T-cell (primary cell): Measurements from ENCODE around the gene SLC2A9. TPM values are rescaled to one million over a fixed set of nuclear protein-coding genes. Genes with fewer than 3 reads are reported as not detected.
"Not testable (repeated sequence)": the region's sequence is repeated elsewhere in the genome, so short reads cannot be mapped to it uniquely, and the experiment has no call there.

ENCODE experiments used
- ATAC-seq, 4 experiments: fragments of 200-7000 bp in 3 of 4; fragments of 150-1000 bp in 1 of 4; cut with Tn5 transposase; replicated peaks in 1 of 4; 1 replicate in 3 of 4; 2 replicates in 1 of 4; pipeline ENCODE4 v1.10.0; 2021; ENCODE audit warnings: moderate library complexity in 3 of 4, mild to moderate bottlenecking in 2 of 4, moderate number of reproducible peaks in 1 of 4
- CTCF ChIA-PET, 2 donors: fragments of 300-600 bp; sonication (Branson Sonifier 250); formaldehyde crosslinking; loops; one replicate each; lab custom pipeline; 2022; ENCODE audit warnings: antibody characterized with exemption in 2 of 2; lab: Charles Lee
- POLR2A ChIA-PET, 2 donors: fragments of 300-600 bp; sonication (Branson Sonifier 250); formaldehyde crosslinking; loops; one replicate each; lab custom pipeline; 2022; ENCODE audit warnings: antibody characterized with exemption in 2 of 2; lab: Charles Lee
- DNase-seq, 35 experiments: peaks; one replicate each; pipeline versions ENCODE4 v3.0.0 to v3.0.0-alpha.2; 2013 to 2023
- H3K27ac ChIP-seq: one replicate; pipeline ENCODE4 v1.5.1; 2013; ENCODE audit warnings: low read length
- H3K27me3 ChIP-seq, 2 experiments: replicated peaks in 1 of 2; 1 replicate in 1 of 2; 2 replicates in 1 of 2; pipeline versions ENCODE4 v1.6.1 to v1.7.0; 2013; ENCODE audit warnings: low read length in 1 of 2, mixed read lengths in 1 of 2; ENCODE audit not compliant: control insufficient read depth in 2 of 2, insufficient read depth in 2 of 2; ENCODE audit errors: extremely low read depth in 1 of 2
- H3K36me3 ChIP-seq, 2 donors: 1 replicate in 1 of 2; 2 replicates in 1 of 2; pipeline versions ENCODE4 v1.6.1 to v1.7.0; 2013; ENCODE audit warnings: low read length in 1 of 2; ENCODE audit not compliant: control insufficient read depth in 2 of 2, insufficient read depth in 1 of 2; ENCODE audit errors: extremely low read depth in 1 of 2
- H3K4me1 ChIP-seq, 2 experiments: 1 replicate in 1 of 2; 2 replicates in 1 of 2; pipeline versions ENCODE4 v1.6.1 to v1.7.0; 2013; ENCODE audit warnings: low read length in 2 of 2, mixed read lengths in 1 of 2; ENCODE audit not compliant: insufficient read depth in 2 of 2, control insufficient read depth in 1 of 2; ENCODE audit errors: extremely low read depth in 1 of 2
- H3K4me3 ChIP-seq, 2 donors: 1 replicate in 1 of 2; 2 replicates in 1 of 2; pipeline versions ENCODE4 v1.5.1 to v1.7.0; 2013; ENCODE audit warnings: mild to moderate bottlenecking in 2 of 2, low read length in 1 of 2, moderate library complexity in 1 of 2; ENCODE audit not compliant: control insufficient read depth in 1 of 2; ENCODE audit errors: extremely low read depth in 1 of 2
- H3K9me3 ChIP-seq: 2 replicates; pipeline ENCODE4 v1.7.0; 2013
- H3K27ac Mint-ChIP-seq, 2 donors: one replicate each; pipeline ENCODE4 v1.8.0; 2020 to 2021; ENCODE audit warnings: mild to moderate bottlenecking in 2 of 2, mixed read lengths in 2 of 2
- H3K27me3 Mint-ChIP-seq, 2 donors: one replicate each; pipeline ENCODE4 v1.8.0; 2021 to 2022; ENCODE audit warnings: mixed read lengths in 2 of 2
- H3K36me3 Mint-ChIP-seq: one replicate; pipeline ENCODE4 v1.8.0; 2021; ENCODE audit warnings: mixed read lengths
- H3K4me1 Mint-ChIP-seq, 3 donors: one replicate each; pipeline ENCODE4 v1.8.0; 2020 to 2022; ENCODE audit warnings: mixed read lengths in 3 of 3, mild to moderate bottlenecking in 1 of 3
- H3K4me3 Mint-ChIP-seq, 3 donors: one replicate each; pipeline ENCODE4 v1.8.0; 2020 to 2022; ENCODE audit warnings: mild to moderate bottlenecking in 3 of 3, mixed read lengths in 3 of 3, moderate library complexity in 3 of 3
- H3K9me3 Mint-ChIP-seq, 3 donors: one replicate each; pipeline ENCODE4 v1.8.0; 2020 to 2022; ENCODE audit warnings: mixed read lengths in 3 of 3
- WGBS: methylation state at CpG from one replicate; pipeline ENCODE4 v1.1.5; 2013; ENCODE audit warnings: missing lambda C conversion rate; ENCODE audit not compliant: insufficient coverage; 5-methylcytosine and 5-hydroxymethylcytosine counted together
- total RNA-seq, 35 experiments: library from RNA in 6 of 35; stranded (reverse) in 6 of 35; fragments of 120-200 nt in 1 of 35; gene quantifications; one replicate each; pipeline versions ENCODE4 v1.2.1 to v1.2.4 and lab custom pipeline; 2013 to 2026

Gene SLC2A9
- total RNA-seq, 5 donors from 2014 or later (not counting 1 experiment from before 2014, with no cell fraction given), result 3.0 to 5.2 (median 4.4) TPM

DNA sequence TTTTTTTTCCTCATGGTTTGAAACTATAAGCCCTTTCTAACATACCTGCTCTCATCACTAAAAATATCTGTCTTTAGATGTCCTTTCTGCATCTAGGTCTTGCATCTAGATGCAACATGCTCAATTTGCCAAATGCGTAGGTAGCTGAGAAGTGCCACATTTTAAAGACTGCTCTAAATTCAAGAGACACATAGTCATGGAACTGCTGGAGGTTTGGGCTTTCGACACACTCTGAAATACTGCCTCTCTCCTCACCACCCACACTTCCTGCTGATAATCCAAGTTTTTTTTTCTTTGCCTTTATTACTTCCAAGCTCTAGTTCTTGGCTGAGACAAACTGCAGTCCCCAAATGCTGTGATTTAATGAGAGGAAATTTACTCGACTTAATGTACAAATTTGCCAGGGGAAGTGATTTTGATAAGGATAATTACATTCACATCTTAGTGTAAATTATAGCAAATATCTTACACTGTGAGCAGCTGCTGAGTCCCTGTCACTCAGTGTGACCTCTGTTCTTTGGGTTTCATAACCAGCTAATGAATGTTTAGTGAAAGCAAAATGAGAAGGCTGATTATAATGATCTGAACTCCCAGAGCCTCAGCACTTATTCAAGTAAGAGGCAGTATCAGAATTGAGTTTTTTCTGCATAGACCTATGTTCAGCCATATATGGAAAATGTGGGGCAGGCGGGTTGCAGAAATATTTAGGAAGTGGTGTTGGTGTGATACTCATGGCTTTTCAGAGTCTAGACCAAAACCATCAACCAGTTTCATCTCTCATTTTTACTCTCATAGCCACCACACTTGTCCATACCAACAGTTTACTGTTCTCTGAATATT lies 208.6 kb downstream of the SLC2A9 start:
- Histone ChIP-seq H3K9me3 (no peaks in the 10 kb centered on the region), H3K4me1 (no peaks in the 10 kb centered on the region), H3K27me3 (peaks cover 0 to 6% of the 10 kb centered on the region in 2 experiments), H3K27ac (no peak overlapping the region), H3K36me3 (no peaks in the 10 kb centered on the region), H3K4me3 (no peak overlapping the region)
- H3K27ac Mint-ChIP-seq, result no peak overlapping the region
- H3K4me3 Mint-ChIP-seq, result no peak overlapping the region
- no peaks in the 10 kb centered on the region for H3K36me3 Mint-ChIP-seq
- no peak for DNase-seq
- H3K27me3 Mint-ChIP-seq, result peaks cover 20 to 26% of the 10 kb centered on the region in 2 donors
- CTCF ChIA-PET, result no interaction called here
- no peaks in the 10 kb centered on the region for H3K9me3 Mint-ChIP-seq
- H3K4me1 Mint-ChIP-seq, result no peaks in the 10 kb centered on the region
- POLR2A ChIA-PET, result no interaction called here
- no peak for ATAC-seq
- 100% methylated on average over 1 of the region's 4 CpGs for WGBS

DNA sequence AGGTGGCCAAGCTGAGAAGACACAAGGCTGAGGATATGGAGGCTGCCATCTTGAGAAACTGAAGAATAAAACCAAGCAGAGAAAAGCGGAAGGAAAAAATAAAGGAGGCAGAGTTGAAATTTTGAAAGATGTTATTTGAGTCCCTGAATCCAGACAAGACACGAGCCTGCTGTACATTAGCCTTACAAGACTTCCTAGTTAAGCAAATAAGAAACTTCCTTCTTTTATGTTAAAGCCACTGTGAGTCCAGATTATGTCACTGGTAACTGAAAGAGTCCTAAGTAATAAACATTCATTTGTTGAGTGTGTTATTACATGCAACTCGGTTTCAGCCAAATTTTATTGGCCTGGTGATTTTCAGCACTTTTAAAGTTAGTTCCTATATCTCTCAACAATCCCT lies 209.5 kb downstream of the SLC2A9 start:
- ChIA-PET CTCF (no interaction called here), POLR2A (no interaction called here)
- Histone ChIP-seq H3K36me3 (no peaks in the 10 kb centered on the region), H3K27me3 (peaks cover 0 to 4% of the 10 kb centered on the region in 2 experiments), H3K4me3 (no peak overlapping the region), H3K4me1 (no peaks in the 10 kb centered on the region), H3K27ac (no peak overlapping the region), H3K9me3 (no peaks in the 10 kb centered on the region)
- ATAC-seq (no peak), DNase-seq (no peak)
- Mint-ChIP-seq H3K4me3 (no peak overlapping the region), H3K9me3 (no peaks in the 10 kb centered on the region), H3K4me1 (no peaks in the 10 kb centered on the region), H3K27me3 (peaks cover 16 to 26% of the 10 kb centered on the region in 2 donors), H3K27ac (no peak overlapping the region), H3K36me3 (no peaks in the 10 kb centered on the region)
- no CpG with 5 or more reads among the region's 3 CpGs for WGBS

DNA sequence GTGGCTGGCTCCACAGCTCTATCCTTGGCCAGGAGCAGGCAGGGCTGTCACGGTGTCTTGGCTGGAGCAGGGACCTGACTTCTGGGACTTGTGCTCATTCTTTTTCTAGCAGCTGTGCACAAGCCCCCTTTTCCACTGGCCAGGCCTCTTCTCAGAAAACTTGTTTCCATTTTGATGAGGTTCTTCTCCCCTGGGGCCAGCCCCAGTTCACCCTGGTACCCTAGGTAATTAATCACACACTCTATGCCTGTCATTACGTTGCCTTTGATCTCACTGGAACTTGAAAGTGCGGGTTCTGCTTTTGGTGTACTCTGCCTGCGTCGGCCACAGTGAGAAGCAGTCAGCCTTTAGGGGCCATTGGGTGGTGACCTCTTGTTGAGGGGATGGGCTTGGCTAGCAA lies 213.2 kb downstream of the SLC2A9 start:
- Mint-ChIP-seq H3K4me3 (no peak overlapping the region), H3K27ac (no peak overlapping the region), H3K27me3 (peaks cover 21 to 41% of the 10 kb centered on the region in 2 donors), H3K9me3 (no peaks in the 10 kb centered on the region), H3K4me1 (no peaks in the 10 kb centered on the region), H3K36me3 (no peaks in the 10 kb centered on the region)
- CTCF ChIA-PET, result interaction anchor here in 1 of 2 donors (0.7 kb wide), 1 partner anchor 572 kb away, joined by 3 read pairs; no protein-coding TSS in a partner anchor
- peaks cover 0 to 12% of the 10 kb centered on the region in 2 experiments for H3K27me3 ChIP-seq
- no peaks in the 10 kb centered on the region for H3K9me3 ChIP-seq
- H3K27ac ChIP-seq, result no peak overlapping the region
- WGBS, result 90% methylated on average over 1 of the region's 5 CpGs
- no peaks in the 10 kb centered on the region for H3K36me3 ChIP-seq
- DNase-seq, result no peak
- POLR2A ChIA-PET, result no interaction called here
- no peaks in the 10 kb centered on the region for H3K4me1 ChIP-seq
- no peak for ATAC-seq
- no peak overlapping the region for H3K4me3 ChIP-seq

GRCh38 chr4:9804918-9805317 lies 216.4 kb downstream of the SLC2A9 start:
- no peaks in the 10 kb centered on the region for H3K36me3 Mint-ChIP-seq
- ChIA-PET POLR2A (no interaction called here), CTCF (no interaction called here)
- Histone ChIP-seq H3K36me3 (no peaks in the 10 kb centered on the region), H3K4me3 (no peak overlapping the region), H3K4me1 (no peaks in the 10 kb centered on the region), H3K27ac (no peak overlapping the region), H3K27me3 (peaks cover 0 to 23% of the 10 kb centered on the region in 2 experiments), H3K9me3 (no peaks in the 10 kb centered on the region)
- peaks cover 17 to 33% of the 10 kb centered on the region in 2 donors for H3K27me3 Mint-ChIP-seq
- ATAC-seq (no peak), DNase-seq (no peak)
- no peak overlapping the region for H3K27ac Mint-ChIP-seq
- H3K4me1 Mint-ChIP-seq, result no peaks in the 10 kb centered on the region
- H3K9me3 Mint-ChIP-seq, result no peaks in the 10 kb centered on the region
- no peak overlapping the region for H3K4me3 Mint-ChIP-seq
- 87% methylated on average over 5 of the region's 5 CpGs for WGBS

GRCh38 chr4:9800848-9801247 lies 220.4 kb downstream of the SLC2A9 start:
- no peaks in the 10 kb centered on the region for H3K36me3 ChIP-seq
- 80% methylated on average over 1 of the region's 4 CpGs for WGBS
- H3K4me3 ChIP-seq, result no peak overlapping the region
- no peak for DNase-seq
- Mint-ChIP-seq H3K4me3 (no peak overlapping the region), H3K36me3 (no peaks in the 10 kb centered on the region), H3K9me3 (peaks cover 0 to 6% (median 2%) of the 10 kb centered on the region in 3 donors), H3K27ac (no peak overlapping the region), H3K27me3 (peaks cover 18 to 42% of the 10 kb centered on the region in 2 donors), H3K4me1 (no peaks in the 10 kb centered on the region)
- H3K27ac ChIP-seq, result no peak overlapping the region
- CTCF ChIA-PET, result no interaction called here
- POLR2A ChIA-PET, result no interaction called here
- ATAC-seq, result no peak
- no peaks in the 10 kb centered on the region for H3K4me1 ChIP-seq
- peaks cover 0 to 18% of the 10 kb centered on the region in 2 experiments for H3K27me3 ChIP-seq
- H3K9me3 ChIP-seq, result no peaks in the 10 kb centered on the region

DNA sequence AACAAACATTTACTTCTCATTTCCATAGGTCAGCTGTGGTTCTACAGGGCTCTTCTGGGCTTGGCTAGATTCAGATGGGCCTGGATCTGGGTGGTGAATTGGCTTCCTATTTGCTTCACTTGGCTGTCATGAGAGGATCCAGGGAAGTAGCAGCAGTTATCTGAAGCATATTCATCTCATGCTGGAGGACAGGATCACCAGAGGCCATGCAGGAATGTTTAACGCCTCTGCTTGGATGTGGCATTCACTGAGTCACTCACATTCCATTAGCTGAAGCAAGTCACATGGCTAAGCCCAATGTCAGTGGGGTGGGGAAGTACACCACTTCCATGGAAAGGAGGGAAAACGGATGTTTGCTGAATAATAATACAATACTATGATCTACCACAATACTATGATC lies 224.7 kb downstream of the SLC2A9 start:
- H3K27me3 ChIP-seq, H3K27ac ChIP-seq, H3K9me3 Mint-ChIP-seq, H3K9me3 ChIP-seq, H3K27ac Mint-ChIP-seq, H3K4me3 ChIP-seq, DNase-seq, H3K4me1 ChIP-seq, H3K36me3 ChIP-seq, ATAC-seq, H3K36me3 Mint-ChIP-seq, POLR2A ChIA-PET, H3K4me3 Mint-ChIP-seq, CTCF ChIA-PET, H3K4me1 Mint-ChIP-seq: not testable (repeated sequence)
- peaks cover 6 to 22% of the 10 kb centered on the region in 2 donors for H3K27me3 Mint-ChIP-seq
- no CpG with 5 or more reads among the region's 2 CpGs for WGBS
